ENCODE data around the gene NOC2L. TPM values are rescaled to one million over a fixed set of nuclear protein-coding genes. Genes with fewer than 3 reads are reported as not detected.
"Not testable (repeated sequence)": the region's sequence is repeated elsewhere in the genome, so short reads cannot be mapped to it uniquely, and the experiment has no call there.

NOC2L gene
- total and polyA plus RNA-seq, 9 donors: 39.8 to 49.9 (median 45.5) TPM

GRCh38 chr1:1000357-1001056, 41.5 kb upstream of the NOC2L start:
- H3K27ac ChIP-seq (ENCODE audit: low read length): peak overlapping the region; percentile 99
- peaks cover 59% of the 10 kb centered on the region for H3K4me1 ChIP-seq (ENCODE audit: control insufficient read depth, insufficient read depth, low read length)
- DNase-seq: peak; percentile 93
- H3K27me3 ChIP-seq (ENCODE audit: control insufficient read depth, insufficient read depth, low read length): peaks cover 37% of the 10 kb centered on the region
- WGBS (ENCODE audit: insufficient coverage): under 1% methylated on average over 73 of the region's 75 CpGs
- peak overlapping the region; percentile 91 for H3K4me3 ChIP-seq (ENCODE audit: low read length)
- peaks cover 7% of the 10 kb centered on the region for H3K36me3 ChIP-seq (ENCODE audit: control insufficient read depth, insufficient read depth, low read length)
- H3K9me3 ChIP-seq (replicated peaks; ENCODE audit: control insufficient read depth, low read depth, low read length): no peaks in the 10 kb centered on the region

GRCh38 chr1:999725-1000356, 40.8 kb upstream of the NOC2L start, which contains the start of gene HES4:
Gene HES4, minus strand, starts transcription at chr1:1000097. Its CDS starts 124 bp downstream, at chr1:999973.
- H3K4me3 ChIP-seq (ENCODE audit: low read length): peak within 1 kb of the TSS; percentile 91
- peak within 1 kb of the TSS; percentile 99 for H3K27ac ChIP-seq (ENCODE audit: low read length)
- H3K27me3 ChIP-seq (ENCODE audit: control insufficient read depth, insufficient read depth, low read length): peaks cover 39% of the 10 kb centered on the region
- H3K36me3 ChIP-seq (ENCODE audit: control insufficient read depth, insufficient read depth, low read length): peaks cover 7% of the 10 kb centered on the region
- DNase-seq: peak; percentile 97
- H3K9me3 ChIP-seq (replicated peaks; ENCODE audit: control insufficient read depth, low read depth, low read length): no peaks in the 10 kb centered on the region
- peaks cover 52% of the 10 kb centered on the region for H3K4me1 ChIP-seq (ENCODE audit: control insufficient read depth, insufficient read depth, low read length)
- under 1% methylated on average over 94 of the region's 95 CpGs for WGBS (ENCODE audit: insufficient coverage)

GRCh38 chr1:998995-999724, 40.1 kb upstream of the NOC2L start:
- Histone ChIP-seq H3K27me3 (ENCODE audit: control insufficient read depth, insufficient read depth, low read length) (peaks cover 41% of the 10 kb centered on the region), H3K9me3 (replicated peaks; ENCODE audit: control insufficient read depth, low read depth, low read length) (no peaks in the 10 kb centered on the region), H3K36me3 (ENCODE audit: control insufficient read depth, insufficient read depth, low read length) (peaks cover 7% of the 10 kb centered on the region), H3K4me1 (ENCODE audit: control insufficient read depth, insufficient read depth, low read length) (peaks cover 45% of the 10 kb centered on the region), H3K4me3 (ENCODE audit: low read length) (peak overlapping the region; percentile 74), H3K27ac (ENCODE audit: low read length) (peak overlapping the region; percentile 65)
- peak; percentile 66 for DNase-seq
- under 1% methylated on average over 86 of the region's 86 CpGs for WGBS (ENCODE audit: insufficient coverage)

- peak; percentile 70 for DNase-seq
- H3K27ac ChIP-seq (ENCODE audit: low read length): no peak overlapping the region
- H3K4me3 ChIP-seq (ENCODE audit: low read length): peak overlapping the region; percentile 43
- 0% methylated on average over 7 of the region's 27 CpGs for WGBS (ENCODE audit: insufficient coverage)
- H3K9me3 ChIP-seq (replicated peaks; ENCODE audit: control insufficient read depth, low read depth, low read length): no peaks in the 10 kb centered on the region
- H3K4me1 ChIP-seq (ENCODE audit: control insufficient read depth, insufficient read depth, low read length): peaks cover 41% of the 10 kb centered on the region
- peaks cover 41% of the 10 kb centered on the region for H3K27me3 ChIP-seq (ENCODE audit: control insufficient read depth, insufficient read depth, low read length)
- peaks cover 7% of the 10 kb centered on the region for H3K36me3 ChIP-seq (ENCODE audit: control insufficient read depth, insufficient read depth, low read length)
Observed at GRCh38 chr1:998745-998994, 39.6 kb upstream of the NOC2L start.

GRCh38 chr1:997993-998744, 39.1 kb upstream of the NOC2L start:
- peaks cover 41% of the 10 kb centered on the region for H3K27me3 ChIP-seq (ENCODE audit: control insufficient read depth, insufficient read depth, low read length)
- peaks cover 3% of the 10 kb centered on the region for H3K36me3 ChIP-seq (ENCODE audit: control insufficient read depth, insufficient read depth, low read length)
- H3K9me3 ChIP-seq (replicated peaks; ENCODE audit: control insufficient read depth, low read depth, low read length): no peaks in the 10 kb centered on the region
- 11% methylated on average over 73 of the region's 75 CpGs for WGBS (ENCODE audit: insufficient coverage)
- peaks cover 36% of the 10 kb centered on the region for H3K4me1 ChIP-seq (ENCODE audit: control insufficient read depth, insufficient read depth, low read length)
- DNase-seq: no peak
- no peak overlapping the region for H3K27ac ChIP-seq (ENCODE audit: low read length)
- H3K4me3 ChIP-seq (ENCODE audit: low read length): peak overlapping the region; percentile 36

- Histone ChIP-seq H3K9me3 (replicated peaks; ENCODE audit: control insufficient read depth, low read depth, low read length) (no peaks in the 10 kb centered on the region), H3K4me1 (ENCODE audit: control insufficient read depth, insufficient read depth, low read length) (peaks cover 31% of the 10 kb centered on the region), H3K27ac (ENCODE audit: low read length) (no peak overlapping the region), H3K36me3 (ENCODE audit: control insufficient read depth, insufficient read depth, low read length) (no peaks in the 10 kb centered on the region), H3K4me3 (ENCODE audit: low read length) (no peak overlapping the region), H3K27me3 (ENCODE audit: control insufficient read depth, insufficient read depth, low read length) (peaks cover 39% of the 10 kb centered on the region)
- 57% methylated on average over 3 of the region's 3 CpGs for WGBS (ENCODE audit: insufficient coverage)
- no peak for DNase-seq
Observed at GRCh38 chr1:997713-997992, 38.6 kb upstream of the NOC2L start.

GRCh38 chr1:996851-997712, 38.0 kb upstream of the NOC2L start:
- Histone ChIP-seq H3K4me3 (ENCODE audit: low read length) (no peak overlapping the region), H3K27ac (ENCODE audit: low read length) (no peak overlapping the region), H3K36me3 (ENCODE audit: control insufficient read depth, insufficient read depth, low read length) (no peaks in the 10 kb centered on the region), H3K9me3 (replicated peaks; ENCODE audit: control insufficient read depth, low read depth, low read length) (peaks cover 2% of the 10 kb centered on the region), H3K4me1 (ENCODE audit: control insufficient read depth, insufficient read depth, low read length) (peaks cover 29% of the 10 kb centered on the region), H3K27me3 (ENCODE audit: control insufficient read depth, insufficient read depth, low read length) (peaks cover 39% of the 10 kb centered on the region)
- 49% methylated on average over 18 of the region's 24 CpGs for WGBS (ENCODE audit: insufficient coverage)
- no peak for DNase-seq

GRCh38 chr1:995665-996633, 36.9 kb upstream of the NOC2L start:
- peaks cover 5% of the 10 kb centered on the region for H3K9me3 ChIP-seq (replicated peaks; ENCODE audit: control insufficient read depth, low read depth, low read length)
- 25% methylated on average over 15 of the region's 30 CpGs for WGBS (ENCODE audit: insufficient coverage)
- H3K27ac ChIP-seq (ENCODE audit: low read length): no peak overlapping the region
- H3K27me3 ChIP-seq (ENCODE audit: control insufficient read depth, insufficient read depth, low read length): peaks cover 37% of the 10 kb centered on the region
- no peaks in the 10 kb centered on the region for H3K36me3 ChIP-seq (ENCODE audit: control insufficient read depth, insufficient read depth, low read length)
- H3K4me3 ChIP-seq (ENCODE audit: low read length): no peak overlapping the region
- H3K4me1 ChIP-seq (ENCODE audit: control insufficient read depth, insufficient read depth, low read length): peaks cover 22% of the 10 kb centered on the region
- DNase-seq: no peak

GRCh38 chr1:994546-994945, 35.5 kb upstream of the NOC2L start:
- peaks cover 38% of the 10 kb centered on the region for H3K27me3 ChIP-seq (ENCODE audit: control insufficient read depth, insufficient read depth, low read length)
- not testable (repeated sequence) for H3K9me3 ChIP-seq (replicated peaks; ENCODE audit: control insufficient read depth, low read depth, low read length); H3K27ac ChIP-seq (ENCODE audit: low read length); H3K4me3 ChIP-seq (ENCODE audit: low read length); H3K36me3 ChIP-seq (ENCODE audit: control insufficient read depth, insufficient read depth, low read length); DNase-seq
- peaks cover 15% of the 10 kb centered on the region for H3K4me1 ChIP-seq (ENCODE audit: control insufficient read depth, insufficient read depth, low read length)
- 86% methylated on average over 5 of the region's 6 CpGs for WGBS (ENCODE audit: insufficient coverage)

Measured in muscle of leg (tissue), 11 donors.